Urinary bladder (tissue), 4 donors: Measurements from ENCODE around the gene SOD2. TPM values are rescaled to one million over a fixed set of nuclear protein-coding genes. Genes with fewer than 3 reads are reported as not detected.
"Not testable (repeated sequence)": the region's sequence is repeated elsewhere in the genome, so short reads cannot be mapped to it uniquely, and the experiment has no call there.

ENCODE experiments used
- DNase-seq: peaks from one replicate; pipeline ENCODE4 v3.0.0-alpha.2; 2015; ENCODE audit errors: extremely low spot score
- H3K27ac ChIP-seq: one replicate; pipeline ENCODE4 v1.5.1; 2013; ENCODE audit warnings: low read depth, mild to moderate bottlenecking, moderate library complexity
- H3K36me3 ChIP-seq: one replicate; pipeline ENCODE4 v1.6.1; 2013; ENCODE audit warnings: mild to moderate bottlenecking, moderate library complexity; ENCODE audit not compliant: insufficient read depth
- H3K4me1 ChIP-seq: one replicate; pipeline ENCODE4 v1.6.1; 2013; ENCODE audit warnings: mild to moderate bottlenecking, moderate library complexity; ENCODE audit not compliant: insufficient read depth
- H3K4me3 ChIP-seq: one replicate; pipeline ENCODE4 v1.5.1; 2013; ENCODE audit warnings: low read depth, low read length
- WGBS: extraction: QIAGEN DNeasy Blood & Tissue Kit; methylation state at CpG from one replicate; pipeline ENCODE4 v1.1.7; 2013; 5-methylcytosine and 5-hydroxymethylcytosine counted together
- polyA plus RNA-seq: library from polyadenylated mRNA; stranded (reverse); fragments of 200-250 nt; gene quantifications from one replicate; pipeline ENCODE4 v1.2.3, GENCODE V29; 2013
- total RNA-seq: library from RNA; depleted of rRNA; stranded (reverse); fragments of >200 nt; gene quantifications from one replicate; pipeline ENCODE4 v1.2.3, GENCODE V29; 2014
- donor health status: healthy with polysubstance abuse.
- donor health status: healthy.

The SOD2 gene
- total and polyA plus RNA-seq, 2 donors: 103 to 521 TPM

DNA sequence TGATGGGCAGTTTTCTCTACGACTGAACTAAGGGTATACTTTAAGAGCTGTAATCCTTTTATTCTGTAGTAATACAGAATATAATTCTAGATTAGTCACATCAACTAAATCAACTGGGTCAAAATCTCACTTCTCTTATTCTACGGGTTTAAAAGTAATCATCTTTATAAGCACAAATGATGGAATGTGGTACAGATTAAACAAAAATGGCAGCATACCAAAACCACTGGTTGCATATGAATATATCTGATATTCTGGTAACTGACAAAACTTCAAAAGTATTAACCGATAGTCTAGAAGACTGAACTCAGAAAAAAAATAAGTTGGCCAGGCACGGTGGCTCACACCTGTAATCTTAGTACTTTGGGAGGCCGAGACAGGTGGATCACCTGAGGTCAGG lies 7.0 kb downstream of the SOD2 start:
- Histone ChIP-seq H3K4me3 (no peak overlapping the region), H3K36me3 (peaks cover 6% of the 10 kb centered on the region), H3K4me1 (peaks cover 1% of the 10 kb centered on the region), H3K27ac (no peak overlapping the region)
- no peak for DNase-seq
- WGBS: 83% methylated on average over 5 of the region's 5 CpGs

DNA sequence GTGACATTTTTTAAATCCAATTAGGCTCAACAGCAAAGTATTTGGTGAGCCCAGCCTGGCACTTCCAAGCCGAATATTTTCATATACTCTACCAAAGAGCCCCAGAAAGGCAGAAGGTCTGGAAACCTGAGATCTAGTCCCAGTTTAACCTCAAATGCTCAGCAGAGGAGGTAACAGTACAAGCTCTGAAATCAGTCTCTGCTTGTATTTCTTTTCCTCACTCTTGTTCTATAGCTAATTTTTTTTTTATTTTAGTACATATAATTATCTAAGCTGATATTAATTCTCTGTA lies 9.1 kb downstream of the SOD2 start:
- peaks cover 1% of the 10 kb centered on the region for H3K4me1 ChIP-seq
- DNase-seq: no peak
- WGBS: 95% methylated on average over 1 of the region's 1 CpG
- H3K36me3 ChIP-seq: peaks cover 6% of the 10 kb centered on the region
- no peak overlapping the region for H3K4me3 ChIP-seq
- H3K27ac ChIP-seq: no peak overlapping the region

- no peak for DNase-seq
- Histone ChIP-seq H3K4me1 (peaks cover 1% of the 10 kb centered on the region), H3K4me3 (no peak overlapping the region), H3K27ac (no peak overlapping the region), H3K36me3 (peaks cover 6% of the 10 kb centered on the region)
- WGBS: 94% methylated on average over 1 of the region's 1 CpG
Measured at GRCh38 chr6:159682810-159683209, 10.2 kb downstream of the SOD2 start.

DNA sequence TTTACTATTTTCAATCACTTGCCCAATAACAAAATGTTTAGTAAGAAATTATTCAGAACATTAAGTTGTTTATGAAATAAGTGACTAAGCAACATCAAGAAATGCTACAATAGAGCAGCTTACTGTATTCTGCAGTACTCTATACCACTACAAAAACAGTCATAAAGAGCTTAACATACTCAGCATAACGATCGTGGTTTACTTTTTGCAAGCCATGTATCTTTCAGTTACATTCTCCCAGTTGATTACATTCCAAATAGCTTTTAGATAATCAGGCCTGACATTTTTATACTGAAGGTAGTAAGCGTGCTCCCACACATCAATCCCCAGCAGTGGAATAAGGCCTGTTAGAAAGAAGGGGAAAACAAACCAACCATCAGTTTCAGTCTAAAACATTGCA lies 10.7 kb downstream of the SOD2 start:
- no peak overlapping the region for H3K4me3 ChIP-seq
- no peak for DNase-seq
- peaks cover 4% of the 10 kb centered on the region for H3K36me3 ChIP-seq
- 60% methylated on average over 3 of the region's 3 CpGs for WGBS
- H3K27ac ChIP-seq: no peak overlapping the region
- peaks cover 1% of the 10 kb centered on the region for H3K4me1 ChIP-seq

- no peak overlapping the region for H3K27ac ChIP-seq
- DNase-seq: no peak
- peaks cover 1% of the 10 kb centered on the region for H3K4me1 ChIP-seq
- no peak overlapping the region for H3K4me3 ChIP-seq
- WGBS: 82% methylated on average over 10 of the region's 10 CpGs
- peaks cover 4% of the 10 kb centered on the region for H3K36me3 ChIP-seq
Measured at GRCh38 chr6:159681191-159681880, 11.7 kb downstream of the SOD2 start.

GRCh38 chr6:159680104-159680503 lies 12.9 kb downstream of the SOD2 start:
- WGBS: 62% methylated on average over 3 of the region's 3 CpGs
- H3K4me1 ChIP-seq: peaks cover 1% of the 10 kb centered on the region
- peaks cover 4% of the 10 kb centered on the region for H3K36me3 ChIP-seq
- DNase-seq: no peak
- no peak overlapping the region for H3K4me3 ChIP-seq
- H3K27ac ChIP-seq: no peak overlapping the region

DNA sequence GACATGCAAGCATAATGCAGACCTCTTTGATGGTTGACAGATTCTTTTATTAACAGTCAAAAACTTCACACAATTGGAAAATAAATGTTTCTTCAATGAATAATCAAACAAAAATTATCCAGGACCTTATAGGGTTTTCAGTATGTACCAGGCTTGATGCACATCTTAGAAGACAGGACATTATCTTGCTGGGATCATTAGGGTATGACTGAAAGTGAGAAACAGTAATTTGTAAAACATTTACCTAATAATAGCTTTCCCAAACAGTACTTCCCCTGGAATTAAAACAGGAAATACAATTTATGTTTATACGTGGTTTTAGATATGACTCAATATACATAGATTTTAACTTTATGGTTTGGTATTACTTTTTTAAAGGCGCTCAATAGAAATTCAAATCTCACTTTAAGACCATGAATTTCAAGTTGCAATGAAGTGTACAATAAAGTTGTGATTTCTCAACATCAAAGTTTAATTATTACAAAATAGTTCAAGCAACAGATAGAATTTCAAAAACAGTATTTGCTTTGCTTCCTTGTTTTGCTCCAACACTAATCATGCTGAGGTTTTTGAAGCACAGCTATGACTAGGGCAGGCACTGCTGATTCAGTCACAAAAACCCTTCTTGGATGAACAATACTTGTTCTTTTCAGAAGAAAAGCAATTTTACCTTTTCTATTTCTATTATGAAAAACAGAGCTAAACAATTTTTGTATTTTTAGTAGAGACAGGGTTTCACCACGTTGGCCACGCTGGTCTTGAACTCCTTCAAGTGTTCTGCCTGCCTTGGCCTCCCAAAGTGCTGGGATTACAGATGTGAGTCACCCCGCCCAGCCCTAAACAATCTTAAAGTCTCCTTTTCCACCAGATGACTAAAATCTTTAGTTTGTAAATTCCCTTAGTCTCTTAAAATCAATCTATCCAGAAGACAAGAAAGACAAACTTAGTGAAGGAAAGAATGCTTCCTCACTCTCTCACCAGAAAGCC lies 13.7 kb downstream of the SOD2 start:
- DNase-seq: no peak
- H3K27ac ChIP-seq: no peak overlapping the region
- peaks cover 4% of the 10 kb centered on the region for H3K36me3 ChIP-seq
- H3K4me1 ChIP-seq: peaks cover 1% of the 10 kb centered on the region
- WGBS: 52% methylated on average over 5 of the region's 5 CpGs
- H3K4me3 ChIP-seq: no peak overlapping the region

DNA sequence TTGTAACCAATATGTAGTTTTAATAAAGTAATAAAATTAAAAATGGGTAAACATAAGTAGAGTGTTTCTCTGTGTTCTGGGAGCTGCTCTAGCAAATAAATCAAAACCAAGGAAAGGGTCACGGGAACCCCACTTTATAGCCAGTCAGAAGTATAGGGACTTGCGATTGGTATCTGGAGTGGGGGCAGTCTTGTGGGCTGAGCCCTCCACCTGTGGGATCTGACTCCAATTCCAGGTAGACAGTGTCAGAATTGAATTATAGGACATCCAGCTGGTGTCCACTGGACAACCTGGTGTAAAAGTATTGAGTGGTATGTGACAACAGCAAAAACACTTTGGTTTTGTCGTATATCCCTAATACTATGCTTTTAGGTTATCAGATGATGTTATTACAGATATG lies 14.5 kb downstream of the SOD2 start:
- no peaks in the 10 kb centered on the region for H3K4me1 ChIP-seq
- no peak overlapping the region for H3K4me3 ChIP-seq
- 91% methylated on average over 3 of the region's 3 CpGs for WGBS
- H3K27ac ChIP-seq: no peak overlapping the region
- H3K36me3 ChIP-seq: peaks cover 1% of the 10 kb centered on the region
- no peak for DNase-seq

- Histone ChIP-seq H3K36me3 (no peaks in the 10 kb centered on the region), H3K27ac (no peak overlapping the region), H3K4me1 (no peaks in the 10 kb centered on the region), H3K4me3 (no peak overlapping the region)
- 97% methylated on average over 5 of the region's 5 CpGs for whole genome bisulfite sequencing
- no peak for DNase-seq
Measured at GRCh38 chr6:159677506-159678165, 15.4 kb downstream of the SOD2 start.

- Histone ChIP-seq H3K27ac (no peak overlapping the region), H3K4me1 (no peaks in the 10 kb centered on the region), H3K36me3 (no peaks in the 10 kb centered on the region), H3K4me3 (no peak overlapping the region)
- WGBS: 57% methylated on average over 6 of the region's 6 CpGs
- DNase-seq: no peak
Measured at GRCh38 chr6:159676890-159677505, 16.0 kb downstream of the SOD2 start.

GRCh38 chr6:159676236-159676635 lies 16.8 kb downstream of the SOD2 start:
- WGBS: 90% methylated on average over 4 of the region's 4 CpGs
- H3K4me1 ChIP-seq: not testable (repeated sequence)

DNA sequence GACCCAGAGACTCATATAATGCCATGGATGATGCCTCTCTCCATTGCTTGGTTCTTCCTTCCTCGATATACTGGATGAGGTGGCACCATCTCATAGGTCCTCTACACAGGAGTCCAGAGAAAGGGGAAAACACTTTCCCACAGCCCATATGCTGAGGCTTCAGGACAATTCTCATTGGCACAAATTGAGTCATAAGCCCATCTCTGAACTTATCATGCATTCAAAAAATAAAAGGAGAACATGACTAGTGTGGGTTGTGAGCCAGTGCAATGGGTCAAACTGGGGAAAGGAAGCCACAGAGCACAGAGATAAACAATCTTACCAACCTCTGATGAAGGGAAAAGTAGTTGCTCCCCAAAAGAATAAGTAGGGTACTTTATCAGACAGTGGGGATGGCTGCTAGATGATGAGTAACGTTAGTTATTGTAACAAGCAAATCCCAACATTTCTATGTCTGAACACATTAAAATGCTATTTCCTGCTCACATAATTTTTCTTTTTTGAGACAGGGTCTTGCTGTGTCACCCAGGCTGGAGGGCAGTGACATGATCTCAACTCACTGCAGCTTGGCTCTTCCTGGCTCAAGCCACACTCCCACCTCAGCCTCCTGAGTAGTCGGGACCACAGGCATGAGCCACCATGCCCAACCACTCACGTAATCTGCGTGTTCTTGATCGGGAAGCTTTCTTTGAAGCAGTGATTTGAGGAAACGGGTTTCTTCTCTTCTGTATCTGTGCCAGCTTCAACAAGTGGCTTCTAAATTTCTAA lies 27.0 kb downstream of the SOD2 start:
- H3K4me3 ChIP-seq: no peak overlapping the region
- DNase-seq: no peak
- no peaks in the 10 kb centered on the region for H3K36me3 ChIP-seq
- H3K27ac ChIP-seq: no peak overlapping the region
- WGBS: 85% methylated on average over 7 of the region's 7 CpGs
- no peaks in the 10 kb centered on the region for H3K4me1 ChIP-seq

More at GRCh38 chr6:159676236-159676635, 16.8 kb downstream of the SOD2 start:
- H3K36me3 ChIP-seq, H3K4me3 ChIP-seq, DNase-seq, H3K27ac ChIP-seq: not testable (repeated sequence)

- WGBS: 100% methylated on average over 1 of the region's 1 CpG
Measured at GRCh38 chr6:159663368-159663889, 29.6 kb downstream of the SOD2 start.

More at GRCh38 chr6:159663368-159663889, 29.6 kb downstream of the SOD2 start:
- not testable (repeated sequence) for DNase-seq, H3K36me3 ChIP-seq, H3K4me1 ChIP-seq, H3K4me3 ChIP-seq, H3K27ac ChIP-seq
